ENCODE results near the gene ACRV1. TPM values are rescaled to one million over a fixed set of nuclear protein-coding genes. Genes with fewer than 3 reads are reported as not detected.

Gene ACRV1
- total RNA-seq, 2 experiments from 2014 or later: not detected

GRCh38 chr11:125688066-125688465 lies 7.4 kb upstream of the ACRV1 start:
- POLR2A ChIA-PET: no interaction called here
- Mint-ChIP-seq H3K36me3 (peaks cover 6% of the 10 kb centered on the region), H3K9me3 (no peaks in the 10 kb centered on the region), H3K27me3 (peaks cover 2% of the 10 kb centered on the region), H3K27ac (no peak overlapping the region), H3K4me1 (ENCODE audit: low read depth) (no peaks in the 10 kb centered on the region), H3K4me3 (no peak overlapping the region)
- intact Hi-C loops (cut with micrococcal nuclease): no loop called here
- no peak for DNase-seq
- CTCF ChIA-PET: no interaction called here

GRCh38 chr11:125685228-125685627 lies 4.6 kb upstream of the ACRV1 start:
- H3K27ac Mint-ChIP-seq: no peak overlapping the region

GRCh38 chr11:125679837-125680236 lies 810 bp downstream of the ACRV1 start:
- no peaks in the 10 kb centered on the region for H3K4me1 Mint-ChIP-seq (ENCODE audit: low read depth)
- POLR2A ChIA-PET: interaction anchor here (0.5 kb wide), 1 partner anchor 569 kb away, joined by 6 read pairs; no protein-coding TSS in a partner anchor
- intact Hi-C loops (cut with micrococcal nuclease): no loop called here
- H3K4me3 Mint-ChIP-seq: no peak overlapping the region
- DNase-seq: no peak
- no peaks in the 10 kb centered on the region for H3K9me3 Mint-ChIP-seq
- H3K27me3 Mint-ChIP-seq: no peaks in the 10 kb centered on the region
- CTCF ChIA-PET: interaction anchor here (0.6 kb wide), 1 partner anchor 274 kb away, joined by 3 read pairs; no protein-coding TSS in a partner anchor
- H3K27ac Mint-ChIP-seq: no peak overlapping the region
- H3K36me3 Mint-ChIP-seq: peaks cover 26% of the 10 kb centered on the region

More at GRCh38 chr11:125685228-125685627, 4.6 kb upstream of the ACRV1 start:
- CTCF ChIA-PET: no interaction called here
- Mint-ChIP-seq H3K36me3 (peaks cover 10% of the 10 kb centered on the region), H3K4me3 (no peak overlapping the region), H3K9me3 (no peaks in the 10 kb centered on the region), H3K4me1 (ENCODE audit: low read depth) (no peaks in the 10 kb centered on the region), H3K27me3 (no peaks in the 10 kb centered on the region)
- POLR2A ChIA-PET: no interaction called here
- no peak for DNase-seq
- intact Hi-C loops (cut with micrococcal nuclease): no loop called here

- no peaks in the 10 kb centered on the region for H3K9me3 Mint-ChIP-seq
Observed at GRCh38 chr11:125679397-125679796, 1.2 kb downstream of the ACRV1 start.

GRCh38 chr11:125675196-125675595 lies 5.5 kb downstream of the ACRV1 start:
- no peaks in the 10 kb centered on the region for H3K9me3 Mint-ChIP-seq
- H3K27me3 Mint-ChIP-seq: no peaks in the 10 kb centered on the region
- DNase-seq: no peak
- ChIA-PET CTCF (interaction anchor here (0.6 kb wide), 1 partner anchor 90 kb away, joined by 4 read pairs; no protein-coding TSS in a partner anchor), POLR2A (no interaction called here)
- intact Hi-C loops (cut with micrococcal nuclease): no loop called here
- no peak overlapping the region for H3K4me3 Mint-ChIP-seq
- H3K27ac Mint-ChIP-seq: no peak overlapping the region
- no peaks in the 10 kb centered on the region for H3K4me1 Mint-ChIP-seq (ENCODE audit: low read depth)
- H3K36me3 Mint-ChIP-seq: peaks cover 30% of the 10 kb centered on the region

More at GRCh38 chr11:125679397-125679796, 1.2 kb downstream of the ACRV1 start:
- DNase-seq: no peak
- ChIA-PET CTCF (interaction anchor here (0.6 kb wide), 1 partner anchor 274 kb away, joined by 3 read pairs; no protein-coding TSS in a partner anchor), POLR2A (interaction anchor here (0.5 kb wide), 1 partner anchor 569 kb away, joined by 6 read pairs; no protein-coding TSS in a partner anchor)
- H3K27ac Mint-ChIP-seq: no peak overlapping the region
- peaks cover 26% of the 10 kb centered on the region for H3K36me3 Mint-ChIP-seq
- intact Hi-C loops (cut with micrococcal nuclease): no loop called here
- H3K4me1 Mint-ChIP-seq (ENCODE audit: low read depth): no peaks in the 10 kb centered on the region
- H3K4me3 Mint-ChIP-seq: no peak overlapping the region
- H3K27me3 Mint-ChIP-seq: no peaks in the 10 kb centered on the region

GRCh38 chr11:125674210-125674609 lies 6.4 kb downstream of the ACRV1 start:
- no peak overlapping the region for H3K4me3 Mint-ChIP-seq
- CTCF ChIA-PET: no interaction called here
- no peak for DNase-seq
- no peaks in the 10 kb centered on the region for H3K4me1 Mint-ChIP-seq (ENCODE audit: low read depth)
- H3K36me3 Mint-ChIP-seq: peaks cover 35% of the 10 kb centered on the region
- POLR2A ChIA-PET: no interaction called here
- intact Hi-C loops (cut with micrococcal nuclease): no loop called here
- H3K9me3 Mint-ChIP-seq: no peaks in the 10 kb centered on the region
- no peak overlapping the region for H3K27ac Mint-ChIP-seq
- no peaks in the 10 kb centered on the region for H3K27me3 Mint-ChIP-seq

GRCh38 chr11:125671561-125671960 lies 9.1 kb downstream of the ACRV1 start:
- ChIA-PET POLR2A (no interaction called here), CTCF (no interaction called here)
- Mint-ChIP-seq H3K4me1 (ENCODE audit: low read depth) (no peaks in the 10 kb centered on the region), H3K4me3 (no peak overlapping the region), H3K27ac (no peak overlapping the region), H3K27me3 (no peaks in the 10 kb centered on the region), H3K36me3 (peaks cover 35% of the 10 kb centered on the region), H3K9me3 (peaks cover 6% of the 10 kb centered on the region)
- intact Hi-C loops (cut with micrococcal nuclease): no loop called here
- no peak for DNase-seq

GRCh38 chr11:125670172-125670571 lies 10.5 kb downstream of the ACRV1 start:
- Mint-ChIP-seq H3K4me1 (ENCODE audit: low read depth) (no peaks in the 10 kb centered on the region), H3K27me3 (no peaks in the 10 kb centered on the region), H3K4me3 (no peak overlapping the region), H3K27ac (no peak overlapping the region), H3K9me3 (peaks cover 15% of the 10 kb centered on the region), H3K36me3 (peaks cover 43% of the 10 kb centered on the region)
- CTCF ChIA-PET: no interaction called here
- no peak for DNase-seq
- POLR2A ChIA-PET: interaction anchor here (1.3 kb wide), 1 partner anchor 45 kb away, joined by 4 read pairs; the partner anchor contains the start of gene CHEK1
- intact Hi-C loops (cut with micrococcal nuclease): no loop called here

GRCh38 chr11:125667151-125667550 lies 13.5 kb downstream of the ACRV1 start:
- ChIA-PET CTCF (interaction anchor here (0.7 kb wide), 1 partner anchor 206 kb away, joined by 3 read pairs; no protein-coding TSS in a partner anchor), POLR2A (no interaction called here)
- intact Hi-C loops (cut with micrococcal nuclease): no loop called here
- Mint-ChIP-seq H3K4me1 (ENCODE audit: low read depth) (peaks cover 13% of the 10 kb centered on the region), H3K27me3 (no peaks in the 10 kb centered on the region), H3K36me3 (peaks cover 67% of the 10 kb centered on the region), H3K4me3 (no peak overlapping the region), H3K27ac (no peak overlapping the region), H3K9me3 (peaks cover 19% of the 10 kb centered on the region)
- no peak for DNase-seq

- H3K27me3 Mint-ChIP-seq: no peaks in the 10 kb centered on the region
- CTCF ChIA-PET: no interaction called here
Observed at GRCh38 chr11:125663910-125664309, 16.7 kb downstream of the ACRV1 start.

GRCh38 chr11:125662689-125663088 lies 18.0 kb downstream of the ACRV1 start:
- H3K27me3 Mint-ChIP-seq: no peaks in the 10 kb centered on the region
- ChIA-PET CTCF (no interaction called here), POLR2A (interaction anchor here (0.7 kb wide), 1 partner anchor 8 kb away, joined by 3 read pairs; no protein-coding TSS in a partner anchor)
- no peak overlapping the region for H3K4me3 Mint-ChIP-seq
- H3K9me3 Mint-ChIP-seq: peaks cover 19% of the 10 kb centered on the region
- intact Hi-C loops (cut with micrococcal nuclease): no loop called here
- peaks cover 13% of the 10 kb centered on the region for H3K4me1 Mint-ChIP-seq (ENCODE audit: low read depth)
- no peak for DNase-seq
- H3K36me3 Mint-ChIP-seq: peaks cover 60% of the 10 kb centered on the region
- no peak overlapping the region for H3K27ac Mint-ChIP-seq

More at GRCh38 chr11:125663910-125664309, 16.7 kb downstream of the ACRV1 start:
- peaks cover 19% of the 10 kb centered on the region for H3K9me3 Mint-ChIP-seq
- POLR2A ChIA-PET: no interaction called here
- no peak overlapping the region for H3K4me3 Mint-ChIP-seq
- H3K4me1 Mint-ChIP-seq (ENCODE audit: low read depth): peaks cover 13% of the 10 kb centered on the region
- peaks cover 60% of the 10 kb centered on the region for H3K36me3 Mint-ChIP-seq
- no peak overlapping the region for H3K27ac Mint-ChIP-seq
- DNase-seq: no peak
- intact Hi-C loops (cut with micrococcal nuclease): no loop called here

- no peak overlapping the region for H3K4me3 Mint-ChIP-seq
Observed at GRCh38 chr11:125649465-125650166, 31.0 kb downstream of the ACRV1 start.

GRCh38 chr11:125645871-125646270 lies 34.8 kb downstream of the ACRV1 start:
- intact Hi-C loops (cut with micrococcal nuclease): no loop called here
- H3K9me3 Mint-ChIP-seq: no peaks in the 10 kb centered on the region
- peaks cover 63% of the 10 kb centered on the region for H3K36me3 Mint-ChIP-seq
- no peaks in the 10 kb centered on the region for H3K4me1 Mint-ChIP-seq (ENCODE audit: low read depth)
- DNase-seq: no peak
- H3K27me3 Mint-ChIP-seq: no peaks in the 10 kb centered on the region
- ChIA-PET POLR2A (no interaction called here), CTCF (no interaction called here)
- H3K4me3 Mint-ChIP-seq: no peak overlapping the region
- no peak overlapping the region for H3K27ac Mint-ChIP-seq

More at GRCh38 chr11:125649465-125650166, 31.0 kb downstream of the ACRV1 start:
- Mint-ChIP-seq H3K36me3 (peaks cover 54% of the 10 kb centered on the region), H3K9me3 (no peaks in the 10 kb centered on the region), H3K27ac (no peak overlapping the region), H3K27me3 (no peaks in the 10 kb centered on the region), H3K4me1 (ENCODE audit: low read depth) (no peaks in the 10 kb centered on the region)
- ChIA-PET POLR2A (interaction anchor here (0.6 kb wide), 1 partner anchor 589 kb away, joined by 3 read pairs; no protein-coding TSS in a partner anchor), CTCF (no interaction called here)
- no peak for DNase-seq
- intact Hi-C loops (cut with micrococcal nuclease): no loop called here

Data from activated CD4-positive, alpha-beta memory T cell treated with anti-CD3 and anti-CD28 coated beads for 36 hours (primary cell).